ENCODE measurements around the gene PTH1R. TPM values are rescaled to one million over a fixed set of nuclear protein-coding genes. Genes with fewer than 3 reads are reported as not detected.

PTH1R gene
- not detected for total RNA-seq

GRCh38 chr3:46877406-46878125 is at the start of gene PTH1R:
TSS of gene PTH1R (plus strand) at chr3:46877721. CDS start at chr3:46883560, 5,839 bp downstream.
- H3K4me3 Mint-ChIP-seq: no peak within 1 kb of the TSS
- no peaks in the 10 kb centered on the region for H3K9me3 Mint-ChIP-seq
- ATAC-seq (replicated peaks): no peak
- no peak within 1 kb of the TSS for H3K27ac Mint-ChIP-seq
- H3K36me3 Mint-ChIP-seq (ENCODE audit: low read depth): peaks cover 6% of the 10 kb centered on the region
- H3K4me1 Mint-ChIP-seq: peaks cover 5% of the 10 kb centered on the region
- peaks cover 15% of the 10 kb centered on the region for H3K27me3 Mint-ChIP-seq

- no peaks in the 10 kb centered on the region for H3K4me1 Mint-ChIP-seq
- no peak overlapping the region for H3K4me3 Mint-ChIP-seq
- ATAC-seq (replicated peaks): peak; percentile 90
- no peak overlapping the region for H3K27ac Mint-ChIP-seq
- H3K36me3 Mint-ChIP-seq (ENCODE audit: low read depth): no peaks in the 10 kb centered on the region
- no peaks in the 10 kb centered on the region for H3K27me3 Mint-ChIP-seq
- H3K9me3 Mint-ChIP-seq: no peaks in the 10 kb centered on the region
Measured at GRCh38 chr3:46829699-46830208, 47.8 kb upstream of the PTH1R start.

DNA sequence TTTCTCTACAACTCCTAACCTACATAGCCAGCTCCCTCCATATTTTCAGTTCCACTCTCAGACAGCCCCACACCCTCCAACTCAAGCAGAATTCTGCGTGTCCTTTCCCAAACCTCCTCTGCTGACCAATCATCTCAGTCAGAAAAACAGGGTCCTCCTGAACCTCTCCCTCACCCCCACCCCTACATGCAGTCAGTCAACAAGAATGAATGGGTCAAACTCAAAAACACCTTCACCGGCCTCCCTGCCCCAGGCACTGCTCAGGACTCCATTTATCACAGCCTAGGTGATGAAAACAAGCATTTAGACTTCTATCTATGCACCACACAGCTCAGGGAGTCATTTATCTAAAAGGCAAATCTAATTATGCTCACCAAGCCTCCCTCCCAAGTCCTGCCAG is 46.7 kb upstream of the PTH1R start:
- Mint-ChIP-seq H3K36me3 (ENCODE audit: low read depth) (no peaks in the 10 kb centered on the region), H3K4me1 (no peaks in the 10 kb centered on the region)

GRCh38 chr3:46831316-46831715 is 46.2 kb upstream of the PTH1R start:
- no peaks in the 10 kb centered on the region for H3K36me3 Mint-ChIP-seq (ENCODE audit: low read depth)
- no peaks in the 10 kb centered on the region for H3K9me3 Mint-ChIP-seq
- no peak for ATAC-seq (replicated peaks)
- H3K27me3 Mint-ChIP-seq: no peaks in the 10 kb centered on the region
- H3K4me3 Mint-ChIP-seq: no peak overlapping the region
- H3K4me1 Mint-ChIP-seq: no peaks in the 10 kb centered on the region
- H3K27ac Mint-ChIP-seq: peak overlapping the region; percentile 6

More for the DNA sequence above, 46.7 kb upstream of the PTH1R start:
- Mint-ChIP-seq H3K27ac (peak overlapping the region; percentile 6), H3K27me3 (no peaks in the 10 kb centered on the region), H3K9me3 (no peaks in the 10 kb centered on the region), H3K4me3 (no peak overlapping the region)
- no peak for ATAC-seq (replicated peaks)

DNA sequence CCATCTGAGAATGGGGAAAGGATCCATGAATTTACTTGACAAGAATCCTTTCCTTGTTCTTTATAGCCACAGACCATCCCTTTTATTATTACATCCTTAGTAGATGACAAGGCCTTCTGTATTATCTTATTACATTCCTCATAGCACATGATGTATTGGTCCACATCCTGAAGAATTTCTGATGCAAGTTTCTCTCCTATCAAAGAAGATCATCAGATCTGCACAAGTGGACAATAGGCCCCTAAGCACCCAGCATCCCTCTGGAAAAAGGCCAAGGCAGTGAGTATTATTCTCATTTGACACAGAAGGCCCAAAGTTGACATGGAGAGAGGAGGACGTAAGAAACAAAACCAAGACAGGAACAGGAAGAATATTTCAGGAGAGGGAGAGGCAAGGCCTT is 45.7 kb upstream of the PTH1R start:
- H3K4me1 Mint-ChIP-seq: no peaks in the 10 kb centered on the region
- no peak overlapping the region for H3K4me3 Mint-ChIP-seq
- no peaks in the 10 kb centered on the region for H3K27me3 Mint-ChIP-seq
- no peaks in the 10 kb centered on the region for H3K36me3 Mint-ChIP-seq (ENCODE audit: low read depth)
- H3K9me3 Mint-ChIP-seq: no peaks in the 10 kb centered on the region
- peak overlapping the region; percentile 22 for H3K27ac Mint-ChIP-seq
- no peak for ATAC-seq (replicated peaks)

- H3K4me1 Mint-ChIP-seq: no peaks in the 10 kb centered on the region
- H3K27me3 Mint-ChIP-seq: peaks cover 4% of the 10 kb centered on the region
- peaks cover 12% of the 10 kb centered on the region for H3K9me3 Mint-ChIP-seq
- ATAC-seq (replicated peaks): no peak
- H3K36me3 Mint-ChIP-seq (ENCODE audit: low read depth): no peaks in the 10 kb centered on the region
- H3K27ac Mint-ChIP-seq: no peak overlapping the region
- H3K4me3 Mint-ChIP-seq: no peak overlapping the region
Measured at GRCh38 chr3:46833346-46834300, 43.9 kb upstream of the PTH1R start.

DNA sequence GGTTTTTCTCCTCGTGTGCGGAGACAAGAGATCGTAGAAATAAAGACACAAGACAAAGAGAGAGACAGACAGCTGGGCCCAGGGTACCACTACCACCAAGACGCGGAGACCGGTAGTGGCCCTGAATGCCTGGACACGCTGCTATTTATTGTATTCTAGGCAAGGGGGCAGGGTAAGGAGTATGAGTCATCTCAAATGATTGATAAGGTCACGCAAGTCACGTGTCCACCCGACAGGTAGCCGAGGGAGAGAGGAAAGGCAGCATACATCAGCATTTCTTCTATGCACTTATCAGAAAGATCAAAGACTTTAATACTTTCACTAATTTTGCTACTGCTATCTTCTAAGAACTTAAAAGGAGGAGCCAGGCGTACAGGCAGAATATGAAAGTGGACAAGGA is 42.5 kb upstream of the PTH1R start:
- H3K27ac Mint-ChIP-seq: no peak overlapping the region
- H3K4me3 Mint-ChIP-seq: no peak overlapping the region
- no peaks in the 10 kb centered on the region for H3K4me1 Mint-ChIP-seq

DNA sequence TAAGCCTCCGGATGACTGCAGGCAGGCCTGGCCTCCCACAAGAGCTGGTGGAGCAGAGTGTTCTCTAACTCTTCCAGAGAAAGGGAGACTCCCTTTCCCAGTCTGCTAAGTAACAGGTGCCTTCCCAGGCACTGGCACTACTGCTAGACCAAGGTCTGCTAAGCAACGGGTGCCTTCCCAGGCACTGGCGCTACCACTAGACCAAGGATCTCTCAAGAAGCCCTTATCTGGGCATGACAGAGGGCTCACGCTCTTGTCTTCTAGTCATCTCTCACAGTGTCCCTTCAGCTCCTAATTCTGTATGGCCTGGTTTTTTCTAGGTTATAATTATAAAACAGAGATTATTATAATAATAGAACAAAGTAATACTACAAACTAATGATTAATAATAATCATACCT is 42.0 kb upstream of the PTH1R start:
- Mint-ChIP-seq H3K9me3 (peaks cover 17% of the 10 kb centered on the region), H3K4me1 (no peaks in the 10 kb centered on the region), H3K36me3 (ENCODE audit: low read depth) (no peaks in the 10 kb centered on the region), H3K27me3 (peaks cover 4% of the 10 kb centered on the region), H3K4me3 (no peak overlapping the region), H3K27ac (no peak overlapping the region)
- ATAC-seq (replicated peaks): no peak

More for the DNA sequence above, 42.5 kb upstream of the PTH1R start:
- Mint-ChIP-seq H3K36me3 (ENCODE audit: low read depth) (no peaks in the 10 kb centered on the region), H3K9me3 (peaks cover 17% of the 10 kb centered on the region), H3K27me3 (peaks cover 4% of the 10 kb centered on the region)
- no peak for ATAC-seq (replicated peaks)

DNA sequence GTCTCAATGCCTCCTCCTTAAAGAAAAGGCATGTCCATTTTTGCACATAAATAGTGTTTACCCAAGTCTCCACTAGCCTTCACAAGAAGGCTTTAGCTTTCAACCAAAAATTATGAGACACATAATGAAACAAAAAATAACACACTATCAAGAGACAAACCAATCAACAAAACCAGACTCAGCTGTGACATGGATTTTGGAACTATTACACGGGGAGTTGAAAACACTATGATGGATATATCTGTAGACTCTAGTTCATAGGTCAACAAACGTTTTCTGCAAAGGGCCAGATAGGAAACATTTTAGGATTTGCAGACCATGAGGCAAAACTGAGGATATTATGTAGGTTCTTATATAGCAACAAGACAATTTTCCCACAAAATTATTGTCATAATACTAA is 39.2 kb upstream of the PTH1R start:
- Mint-ChIP-seq H3K4me3 (no peak overlapping the region), H3K36me3 (ENCODE audit: low read depth) (no peaks in the 10 kb centered on the region), H3K27ac (no peak overlapping the region), H3K27me3 (peaks cover 4% of the 10 kb centered on the region), H3K4me1 (no peaks in the 10 kb centered on the region), H3K9me3 (peaks cover 22% of the 10 kb centered on the region)
- no peak for ATAC-seq (replicated peaks)

- Mint-ChIP-seq H3K36me3 (ENCODE audit: low read depth) (no peaks in the 10 kb centered on the region), H3K27me3 (peaks cover 4% of the 10 kb centered on the region), H3K27ac (no peak overlapping the region), H3K4me3 (no peak overlapping the region), H3K4me1 (no peaks in the 10 kb centered on the region), H3K9me3 (peaks cover 22% of the 10 kb centered on the region)
- no peak for ATAC-seq (replicated peaks)
Measured at GRCh38 chr3:46840491-46840890, 37.0 kb upstream of the PTH1R start.

- Mint-ChIP-seq H3K27ac (no peak overlapping the region), H3K4me1 (no peaks in the 10 kb centered on the region), H3K36me3 (ENCODE audit: low read depth) (no peaks in the 10 kb centered on the region), H3K4me3 (no peak overlapping the region), H3K27me3 (no peaks in the 10 kb centered on the region), H3K9me3 (peaks cover 11% of the 10 kb centered on the region)
- no peak for ATAC-seq (replicated peaks)
Measured at GRCh38 chr3:46843508-46843907, 34.0 kb upstream of the PTH1R start.

GRCh38 chr3:46844397-46844796 is 33.1 kb upstream of the PTH1R start:
- ATAC-seq (replicated peaks): no peak
- no peaks in the 10 kb centered on the region for H3K4me1 Mint-ChIP-seq
- peak overlapping the region; percentile 70 for H3K4me3 Mint-ChIP-seq
- no peaks in the 10 kb centered on the region for H3K36me3 Mint-ChIP-seq (ENCODE audit: low read depth)
- H3K9me3 Mint-ChIP-seq: peaks cover 5% of the 10 kb centered on the region
- H3K27ac Mint-ChIP-seq: peak overlapping the region; percentile 66
- H3K27me3 Mint-ChIP-seq: no peaks in the 10 kb centered on the region

DNA sequence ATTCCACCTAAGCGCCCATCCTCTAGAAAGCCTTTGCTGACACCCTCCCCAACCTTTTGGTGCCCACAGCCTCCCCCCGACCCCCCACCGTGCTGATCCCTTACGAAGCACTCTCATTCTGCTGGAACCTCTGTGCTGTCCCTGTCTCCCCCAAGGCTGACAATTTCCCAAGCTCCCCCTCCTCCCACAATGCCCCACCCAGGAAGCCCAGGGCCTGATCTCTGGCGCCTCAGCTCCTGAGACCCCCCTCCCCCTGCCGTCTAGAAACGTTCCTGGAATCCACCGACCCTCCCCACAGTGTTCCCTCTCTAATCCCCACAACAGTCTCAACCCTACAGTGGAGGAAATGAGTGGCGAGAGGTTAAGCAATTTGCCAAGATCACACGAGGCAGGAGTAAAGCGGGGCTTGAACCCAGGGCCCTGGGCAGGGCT is 32.6 kb upstream of the PTH1R start:
- peak overlapping the region; percentile 66 for H3K27ac Mint-ChIP-seq
- H3K4me1 Mint-ChIP-seq: no peaks in the 10 kb centered on the region

DNA sequence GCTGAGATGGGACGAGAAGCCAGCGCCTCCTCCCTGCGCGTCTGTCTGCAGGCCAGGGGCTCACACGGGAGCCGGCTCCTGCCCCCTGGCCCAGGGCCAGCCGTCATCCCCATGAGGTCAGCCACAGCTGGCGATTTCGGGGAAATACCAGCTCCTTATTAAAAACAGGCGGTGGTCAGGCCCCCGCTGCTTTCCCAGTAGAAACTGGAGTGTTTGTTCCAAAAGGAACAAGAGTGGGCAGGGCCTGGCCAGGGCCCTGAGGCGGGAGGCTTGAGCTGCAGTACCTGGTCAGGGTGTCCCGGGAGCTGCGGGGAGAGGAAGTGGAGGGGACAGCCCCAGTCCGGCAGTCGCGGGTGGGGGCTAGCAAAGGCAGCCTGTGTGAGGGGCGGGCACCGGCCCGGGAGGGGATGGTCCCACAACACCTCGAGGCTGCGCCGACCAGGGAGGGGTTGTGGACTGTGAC is 32.1 kb upstream of the PTH1R start:
- Mint-ChIP-seq H3K36me3 (ENCODE audit: low read depth) (no peaks in the 10 kb centered on the region), H3K4me3 (peak overlapping the region; percentile 70), H3K27me3 (no peaks in the 10 kb centered on the region), H3K9me3 (peaks cover 5% of the 10 kb centered on the region), H3K4me1 (no peaks in the 10 kb centered on the region), H3K27ac (peak overlapping the region; percentile 66)
- peak; percentile 63 for ATAC-seq (replicated peaks)

More for the DNA sequence above, 32.6 kb upstream of the PTH1R start:
- Mint-ChIP-seq H3K27me3 (no peaks in the 10 kb centered on the region), H3K36me3 (ENCODE audit: low read depth) (no peaks in the 10 kb centered on the region), H3K4me3 (peak overlapping the region; percentile 70), H3K9me3 (peaks cover 5% of the 10 kb centered on the region)
- no peak for ATAC-seq (replicated peaks)

Data from activated T-helper 17 cell treated with anti-CD3 and anti-CD28 coated beads, Interleukin-2, amount 50 U/mL, for 72 hours (primary cell).